Transverse colon (tissue), 4 donors: ENCODE measurements around the gene SARS1.

Experiments used
- POLR2A ChIP-seq: fragments of 450-650 bp; IDR thresholded peaks from one replicate; pipeline ENCODE4 v1.6.1; 2016; ENCODE audit warnings: antibody characterized with exemption, mild to moderate bottlenecking, moderate library complexity
- POLR2AphosphoS5 ChIP-seq, 3 donors: sonication (generic); formaldehyde crosslinking; IDR thresholded peaks; one replicate each; pipeline ENCODE4 v1.6.1; 2016; ENCODE audit warnings: antibody characterized with exemption in 3 of 3
- TF ChIP-seq, protein P1 (sequence below), 5 experiments: fragments of 200-600 bp in 3 of 5; fragments of 450-650 bp in 2 of 5; sonication (generic) in 3 of 5; IDR thresholded peaks; 1 replicate in 2 of 5; 2 replicates in 3 of 5; pipeline ENCODE4 v1.5.1; 2016 to 2017; ENCODE audit warnings: antibody characterized with exemption in 5 of 5, inconsistent platforms in 3 of 5, mild to moderate bottlenecking in 2 of 5, moderate library complexity in 1 of 5

DNA sequence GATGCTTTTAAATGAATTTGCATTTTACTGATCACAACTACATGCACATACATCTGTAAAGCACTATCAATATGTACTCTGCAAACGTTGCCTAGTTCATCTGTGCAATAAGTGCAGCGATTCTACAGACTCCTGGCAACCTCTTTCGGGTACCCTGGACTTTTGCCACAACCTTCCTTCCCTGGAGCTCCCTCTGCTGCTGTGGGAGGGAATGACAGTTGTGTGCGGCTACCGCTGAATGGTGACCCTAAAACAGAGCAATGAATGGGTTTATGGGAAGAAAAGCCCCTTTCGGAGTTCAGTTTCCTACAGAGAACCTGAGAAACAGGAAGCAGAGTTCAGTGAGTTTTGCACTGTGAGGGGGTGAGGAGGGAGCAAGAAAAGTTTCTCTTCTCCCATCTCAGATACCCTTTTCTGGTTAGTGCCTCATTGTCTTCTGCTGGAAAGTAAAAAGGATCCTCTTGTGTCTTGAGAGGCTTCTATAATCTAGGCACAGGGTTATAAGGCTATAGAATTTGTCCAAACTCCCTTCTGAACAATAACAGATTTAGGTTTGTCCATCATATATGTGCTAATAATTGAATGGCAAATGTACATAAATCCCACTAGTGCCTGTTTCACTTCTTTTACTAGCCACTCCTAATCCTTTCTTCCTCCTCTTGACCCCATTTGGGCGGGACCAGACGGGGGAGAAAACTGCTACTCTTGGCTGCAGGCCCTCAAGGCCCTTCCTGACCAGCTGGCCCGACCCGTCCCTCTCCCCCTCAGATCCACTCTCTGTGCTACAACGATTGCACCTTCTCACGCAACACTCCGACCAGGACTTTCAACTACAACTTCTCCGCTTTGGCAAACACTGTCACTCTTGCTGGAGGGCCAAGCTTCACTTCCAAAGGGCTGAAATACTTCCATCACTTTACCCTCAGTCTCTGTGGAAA is 19.8 kb upstream of the SARS1 start:
- TF ChIP-seq, protein P1, sequence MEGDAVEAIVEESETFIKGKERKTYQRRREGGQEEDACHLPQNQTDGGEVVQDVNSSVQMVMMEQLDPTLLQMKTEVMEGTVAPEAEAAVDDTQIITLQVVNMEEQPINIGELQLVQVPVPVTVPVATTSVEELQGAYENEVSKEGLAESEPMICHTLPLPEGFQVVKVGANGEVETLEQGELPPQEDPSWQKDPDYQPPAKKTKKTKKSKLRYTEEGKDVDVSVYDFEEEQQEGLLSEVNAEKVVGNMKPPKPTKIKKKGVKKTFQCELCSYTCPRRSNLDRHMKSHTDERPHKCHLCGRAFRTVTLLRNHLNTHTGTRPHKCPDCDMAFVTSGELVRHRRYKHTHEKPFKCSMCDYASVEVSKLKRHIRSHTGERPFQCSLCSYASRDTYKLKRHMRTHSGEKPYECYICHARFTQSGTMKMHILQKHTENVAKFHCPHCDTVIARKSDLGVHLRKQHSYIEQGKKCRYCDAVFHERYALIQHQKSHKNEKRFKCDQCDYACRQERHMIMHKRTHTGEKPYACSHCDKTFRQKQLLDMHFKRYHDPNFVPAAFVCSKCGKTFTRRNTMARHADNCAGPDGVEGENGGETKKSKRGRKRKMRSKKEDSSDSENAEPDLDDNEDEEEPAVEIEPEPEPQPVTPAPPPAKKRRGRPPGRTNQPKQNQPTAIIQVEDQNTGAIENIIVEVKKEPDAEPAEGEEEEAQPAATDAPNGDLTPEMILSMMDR (IDR thresholded peaks at IDR 0.05) = peak; percentile 55 to 75 (median 62)
- no peak for TF ChIP-seq POLR2A
- no peak for TF ChIP-seq POLR2AphosphoS5 (IDR thresholded peaks at IDR 0.05)
